ENCODE results near the gene DDX46.
"Not testable (repeated sequence)": the region's sequence is repeated elsewhere in the genome, so short reads cannot be mapped to it uniquely, and the experiment has no call there.

DDX46 gene

DNA sequence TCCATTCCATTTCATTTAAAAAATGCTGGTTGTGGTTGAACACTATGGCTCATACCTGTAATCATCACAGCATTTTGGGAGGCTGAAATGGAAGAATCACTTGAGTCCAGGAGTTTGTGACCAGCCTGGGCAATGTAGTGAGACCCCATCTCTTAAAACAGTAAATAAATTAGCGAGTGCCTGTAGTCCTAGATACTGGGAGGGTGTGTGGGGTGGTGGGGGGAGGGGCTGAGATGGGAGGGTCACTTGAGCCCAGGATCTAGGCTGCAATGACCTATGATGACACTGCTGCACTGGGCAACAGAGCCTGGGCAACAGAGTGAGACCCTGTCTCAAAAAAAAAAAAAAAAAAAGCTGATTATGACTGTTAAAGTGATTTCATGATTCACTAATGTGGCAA, 29.1 kb downstream of the DDX46 start:
- DNase-seq: no peak

DNA sequence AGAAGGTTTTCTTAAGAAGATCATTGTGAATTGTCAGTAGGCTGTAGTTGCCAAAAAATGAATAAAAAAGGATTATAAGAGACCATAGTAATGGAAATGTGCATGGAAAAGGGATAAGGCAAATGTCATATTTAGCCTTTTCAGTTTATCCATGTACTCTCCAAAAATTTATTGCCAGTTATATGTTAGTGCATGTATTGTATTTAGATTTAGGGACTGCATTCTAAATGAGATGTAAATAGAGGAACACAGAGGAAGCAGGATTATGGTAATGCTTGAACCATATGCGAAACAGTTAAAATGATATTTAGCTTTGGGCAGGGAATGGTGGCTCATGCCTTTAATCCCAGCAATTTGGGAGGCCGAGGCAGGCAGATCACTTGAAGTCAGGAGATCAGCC, 33.0 kb downstream of the DDX46 start:
- DNase-seq: no peak

DNA sequence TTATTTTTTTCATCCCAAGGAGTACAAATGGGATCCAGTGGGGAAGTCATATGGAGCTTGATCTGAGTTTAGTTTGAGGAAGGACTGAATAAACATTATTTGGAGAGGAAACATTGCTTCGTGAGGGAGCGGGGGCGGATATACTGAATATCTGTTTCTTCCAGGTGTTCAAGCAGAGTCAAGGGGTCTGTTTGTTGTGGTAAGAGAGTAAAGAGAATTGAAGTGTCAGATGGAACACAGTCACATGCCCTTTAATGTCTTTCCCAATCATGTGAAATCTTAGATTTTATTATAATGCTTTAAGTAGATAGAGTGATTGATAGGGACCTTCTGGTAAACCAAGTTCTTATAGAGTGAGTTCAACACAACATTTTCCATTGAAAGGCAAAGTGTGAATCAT, 33.7 kb downstream of the DDX46 start:
- no peak for DNase-seq

DNA sequence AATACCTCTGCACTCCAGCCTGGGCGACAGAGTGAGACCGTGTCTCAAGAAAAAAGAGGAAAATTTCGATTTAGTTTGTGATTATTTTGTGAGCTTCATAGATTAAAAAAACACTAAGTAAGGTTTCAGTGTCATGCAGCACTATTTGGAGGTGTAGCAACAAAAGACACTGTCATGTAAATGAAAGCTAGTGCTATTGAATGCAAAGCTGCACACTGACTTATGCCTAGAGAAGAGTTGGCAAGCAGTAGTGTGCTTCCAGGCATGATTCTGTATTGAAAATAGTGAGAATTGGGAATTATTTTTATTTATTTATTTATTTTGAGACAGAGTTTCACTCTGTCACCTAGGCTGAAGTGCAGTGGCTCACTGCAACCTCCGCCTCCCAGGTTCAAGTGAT, 34.5 kb downstream of the DDX46 start:
- no peak for DNase-seq

DNA sequence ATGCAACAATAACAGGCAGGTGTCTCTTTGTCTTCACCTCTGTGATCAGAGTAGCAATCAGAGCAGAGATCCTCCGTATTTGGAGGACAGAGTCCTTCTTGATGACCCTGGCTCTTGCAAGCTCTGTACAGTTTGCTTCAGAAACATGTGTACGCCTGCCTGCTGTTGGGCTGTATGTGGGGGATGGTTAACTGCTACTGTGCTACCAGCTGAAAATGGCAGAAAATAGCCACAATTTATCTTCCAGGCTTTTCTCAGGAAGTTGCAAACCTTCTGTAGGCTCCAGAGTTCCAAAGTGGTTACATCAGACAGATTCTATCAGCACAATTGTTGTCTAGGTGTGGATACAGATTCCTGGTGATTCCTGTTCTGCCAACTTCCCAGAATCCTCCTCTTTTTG, 35.5 kb downstream of the DDX46 start:
- no peak for DNase-seq

DNA sequence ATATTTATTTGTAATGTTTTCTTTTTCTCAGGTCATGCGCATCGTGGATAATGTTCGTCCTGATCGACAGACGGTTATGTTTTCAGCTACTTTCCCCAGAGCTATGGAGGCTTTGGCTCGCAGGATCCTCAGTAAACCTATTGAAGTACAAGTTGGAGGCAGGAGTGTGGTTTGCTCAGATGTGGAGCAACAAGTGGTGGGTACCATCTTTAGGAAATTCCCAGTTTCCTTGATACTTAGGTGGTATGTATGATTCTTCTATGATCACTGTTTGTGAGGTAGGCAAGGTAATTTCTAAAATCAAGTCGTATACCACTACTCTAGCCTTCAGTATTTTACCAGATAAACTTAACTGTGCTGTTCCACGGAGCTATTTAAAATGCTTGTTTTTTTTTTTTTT, 36.2 kb downstream of the DDX46 start:
- no peak for DNase-seq

DNA sequence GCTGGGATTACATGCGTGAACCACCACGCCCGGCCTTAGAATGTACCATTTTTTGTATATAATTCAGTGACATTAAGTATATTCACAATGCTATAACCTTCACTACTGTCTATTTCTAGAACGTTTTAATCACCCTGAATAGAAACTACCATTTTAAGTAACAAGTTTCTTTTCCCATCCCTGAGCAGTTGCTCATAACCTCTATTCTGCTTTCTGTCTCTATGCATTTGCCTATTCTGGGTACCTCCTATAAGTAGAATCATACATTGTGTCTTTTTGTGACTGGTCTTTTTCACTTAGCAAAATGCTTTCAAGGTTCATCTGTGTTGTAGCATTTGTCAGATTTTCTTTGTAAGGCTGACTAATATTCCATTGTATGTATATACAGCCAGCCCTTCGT, 39.9 kb downstream of the DDX46 start:
- no peak for DNase-seq

DNA sequence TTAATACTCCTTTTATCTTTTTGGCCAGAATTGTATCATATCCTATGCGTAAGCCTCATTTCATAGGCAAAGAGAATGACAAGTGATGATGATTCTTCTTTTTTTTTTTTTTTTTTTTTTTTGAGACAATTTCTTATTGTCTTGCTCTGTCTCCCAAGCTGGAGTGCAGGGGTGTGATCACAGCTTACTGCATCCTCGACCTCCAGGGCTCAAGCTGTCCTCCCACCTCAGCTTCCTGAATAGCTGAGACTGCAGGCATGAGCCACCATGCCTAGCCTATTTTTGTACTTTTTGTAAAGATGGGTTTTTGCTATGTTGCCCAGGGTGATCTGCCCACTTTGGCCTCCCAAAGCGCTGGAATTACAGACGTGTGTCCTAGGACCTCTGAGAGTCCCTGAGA, 45.2 kb downstream of the DDX46 start:
- no peak for DNase-seq

DNA sequence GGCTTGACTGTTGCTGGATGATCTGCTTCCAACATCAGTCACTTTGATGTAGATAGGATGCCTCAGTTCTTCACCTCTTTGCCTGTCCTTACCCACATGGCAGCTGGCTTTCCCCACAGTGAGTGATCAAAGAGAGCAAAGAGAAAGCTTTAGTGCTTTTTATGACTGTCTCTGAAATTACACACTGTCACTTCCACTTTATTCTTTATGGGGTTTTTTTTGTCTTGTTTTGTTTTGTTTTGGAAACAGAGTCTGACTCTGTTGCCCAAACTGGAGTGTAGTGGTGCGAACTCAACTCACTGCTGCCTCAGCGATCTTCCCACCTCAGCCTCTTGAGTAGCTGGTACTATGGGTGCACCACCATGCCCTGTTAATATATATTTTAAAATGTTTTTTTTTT, 54.8 kb downstream of the DDX46 start:
- DNase-seq: no peak

DNA sequence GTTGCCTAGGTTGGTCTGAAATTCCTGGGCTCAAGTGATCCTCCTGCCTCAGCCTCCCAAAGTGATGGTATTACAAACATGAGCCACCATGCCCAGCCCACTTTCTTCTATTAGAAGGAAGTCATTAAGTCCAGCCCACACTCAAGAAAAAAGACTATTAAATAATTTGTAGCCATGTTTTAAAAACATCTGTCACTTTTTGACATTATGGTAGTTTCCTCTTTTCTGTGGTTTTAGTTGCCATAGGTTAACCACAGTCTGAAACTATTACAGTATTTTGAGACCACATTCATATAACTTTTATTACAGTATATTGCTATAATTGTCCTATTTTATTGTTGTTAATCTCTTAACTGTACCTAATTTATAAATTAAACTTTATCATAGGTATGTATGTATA, 55.2 kb downstream of the DDX46 start:
- DNase-seq: no peak

DNA sequence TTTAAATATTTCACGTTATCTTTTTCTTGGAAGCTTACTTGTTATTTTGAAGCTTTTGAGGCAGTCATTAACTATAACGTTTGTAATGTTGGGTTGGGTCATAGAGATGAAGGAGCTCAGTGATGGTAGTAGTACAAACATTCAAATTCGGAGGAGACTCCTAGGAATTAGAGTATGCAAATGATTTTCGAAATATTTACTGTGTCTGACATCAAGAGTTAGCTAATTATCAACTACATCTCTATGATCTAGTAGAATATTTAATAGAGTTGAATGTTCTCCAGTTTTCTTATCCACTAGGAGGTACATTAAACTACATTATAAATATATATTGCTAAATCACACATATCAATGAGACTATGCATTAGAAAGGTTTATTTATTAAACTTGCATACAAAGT, 58.4 kb downstream of the DDX46 start:
- DNase-seq: no peak

DNA sequence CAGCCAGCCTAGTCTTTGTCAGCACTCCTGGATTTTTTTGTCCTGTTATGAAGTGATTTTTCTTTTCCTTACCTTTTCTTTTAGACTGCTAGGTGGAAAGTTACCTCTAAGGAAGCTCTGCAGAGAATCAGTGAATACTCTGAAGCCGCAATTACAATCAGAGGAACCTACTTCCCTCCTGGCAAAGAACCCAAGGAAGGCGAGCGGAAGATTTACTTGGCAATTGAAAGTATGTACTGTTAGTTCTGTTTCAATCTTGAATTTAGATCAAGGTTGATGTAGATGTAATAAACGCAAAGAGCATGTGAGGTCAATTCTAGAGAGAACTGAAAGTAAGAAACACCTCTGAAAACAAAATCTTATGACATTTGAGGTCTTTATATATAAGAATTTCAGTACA, 60.2 kb downstream of the DDX46 start:
- no peak for DNase-seq

DNA sequence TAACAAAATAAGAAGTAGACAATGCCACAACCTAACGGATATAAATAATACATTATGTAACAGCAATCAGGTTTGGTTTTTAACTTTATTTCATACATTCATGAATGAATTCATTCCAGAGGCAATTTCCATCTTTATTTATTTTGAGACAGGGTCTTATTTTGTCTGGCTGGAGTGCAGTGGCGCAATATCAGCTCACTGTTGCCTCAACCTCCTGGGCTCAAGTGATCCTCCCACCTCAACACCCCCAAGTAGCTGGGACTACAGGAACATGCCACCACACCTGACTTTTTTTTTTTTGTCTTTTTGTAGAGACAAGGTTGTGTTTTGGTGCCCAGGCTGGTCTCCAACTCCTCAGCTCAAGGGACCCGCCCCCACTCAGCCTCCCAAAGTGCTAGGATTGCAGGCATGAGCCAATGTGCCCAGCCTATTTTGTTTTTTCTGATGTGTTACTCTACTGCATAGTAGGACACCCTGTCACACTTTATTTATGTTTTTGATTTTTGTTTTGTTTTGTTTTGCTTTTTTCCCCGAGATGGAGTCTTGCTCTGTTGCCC, 60.9 kb downstream of the DDX46 start:
- no peak for DNase-seq

DNA sequence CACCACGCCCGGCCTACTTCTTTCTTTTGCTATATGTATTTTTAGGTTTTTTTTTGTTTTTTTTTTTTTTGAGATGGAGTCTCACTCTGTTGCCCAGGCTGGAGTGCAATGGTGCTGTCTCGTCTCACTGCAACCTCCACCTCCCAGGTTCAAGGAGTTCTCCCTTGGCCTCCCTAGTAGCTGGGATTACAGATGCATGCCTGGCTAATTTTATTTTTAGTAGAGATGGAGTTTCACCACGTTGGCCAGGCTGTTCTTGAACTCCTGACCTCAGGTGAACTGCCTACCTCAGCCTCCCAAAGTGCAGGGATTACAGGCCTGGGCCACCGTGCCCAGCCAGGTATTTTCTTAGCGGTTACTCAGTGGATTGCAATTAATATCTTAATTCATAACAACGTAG, 63.3 kb downstream of the DDX46 start:
- no peak for DNase-seq

DNA sequence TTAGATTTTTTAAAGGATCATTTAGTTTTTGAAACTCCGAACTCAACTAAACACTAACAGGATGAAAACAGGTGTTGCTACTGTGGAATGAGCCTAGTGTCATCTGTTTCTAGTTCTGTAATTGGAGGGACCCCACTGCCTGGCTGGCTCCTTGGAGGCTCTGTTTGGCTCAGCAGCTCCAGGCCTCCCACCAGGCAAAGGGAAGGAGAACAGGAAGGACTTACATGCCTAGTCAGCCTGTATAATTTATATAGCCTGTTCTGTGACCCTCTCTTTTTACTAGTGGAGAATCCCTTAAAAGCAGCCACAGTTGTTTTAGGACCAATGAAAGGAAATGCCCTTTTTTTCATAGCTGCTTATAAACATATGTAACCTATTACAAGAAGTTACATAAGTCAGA, 66.1 kb downstream of the DDX46 start:
- DNase-seq: no peak

DNA sequence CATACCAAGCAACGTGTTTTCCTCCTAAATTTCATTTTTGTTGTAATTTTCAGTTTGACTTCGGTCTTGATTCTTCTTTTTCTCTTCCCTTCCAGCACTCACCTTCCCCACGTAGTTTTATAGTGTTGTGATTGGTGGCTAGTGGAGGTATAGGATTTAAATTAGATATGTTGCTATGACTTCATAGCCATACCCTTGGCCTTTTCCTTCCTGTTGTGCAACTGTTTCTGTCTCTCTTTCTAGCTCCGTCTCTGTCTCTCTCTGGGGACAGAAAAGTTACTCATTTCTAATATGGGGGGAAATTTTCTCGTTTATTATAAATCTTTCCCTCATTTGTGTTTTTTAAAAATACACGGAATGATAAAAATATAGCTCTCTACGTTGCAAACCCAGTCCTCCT, 66.6 kb downstream of the DDX46 start:
- no peak for DNase-seq

DNA sequence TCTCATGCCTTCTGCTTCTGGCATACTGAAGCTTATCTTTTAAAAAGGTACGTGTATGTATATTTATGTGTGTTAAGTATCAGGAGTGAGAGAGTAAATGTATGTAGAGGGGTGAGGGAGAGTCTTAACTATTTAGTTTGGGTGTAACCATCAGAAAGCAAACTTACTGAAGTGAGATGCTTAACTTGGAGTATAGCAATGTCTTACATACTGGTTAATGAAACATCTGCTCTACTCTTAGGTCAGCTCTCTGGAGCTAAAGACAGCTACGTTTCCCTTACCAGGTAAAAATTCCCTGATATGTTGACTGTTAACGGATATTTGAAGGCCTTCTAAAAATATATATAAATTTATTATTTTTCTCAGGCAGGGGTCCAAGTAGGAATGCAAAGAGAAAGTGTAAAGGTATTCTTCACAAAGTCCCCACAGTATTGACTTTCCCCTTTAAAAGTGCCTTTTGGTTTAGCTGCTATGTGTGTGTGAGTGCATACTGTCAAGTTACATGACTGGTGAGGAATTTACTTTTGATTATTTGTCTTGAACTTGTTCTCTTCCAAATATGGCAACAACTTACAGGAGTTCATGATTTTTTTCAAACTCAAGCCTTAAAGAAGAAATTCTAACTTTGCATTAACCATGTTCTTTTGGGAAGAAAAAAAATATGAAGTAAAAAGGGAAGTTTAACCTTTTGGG, 74.9 kb downstream of the DDX46 start:
- DNase-seq: no peak

DNA sequence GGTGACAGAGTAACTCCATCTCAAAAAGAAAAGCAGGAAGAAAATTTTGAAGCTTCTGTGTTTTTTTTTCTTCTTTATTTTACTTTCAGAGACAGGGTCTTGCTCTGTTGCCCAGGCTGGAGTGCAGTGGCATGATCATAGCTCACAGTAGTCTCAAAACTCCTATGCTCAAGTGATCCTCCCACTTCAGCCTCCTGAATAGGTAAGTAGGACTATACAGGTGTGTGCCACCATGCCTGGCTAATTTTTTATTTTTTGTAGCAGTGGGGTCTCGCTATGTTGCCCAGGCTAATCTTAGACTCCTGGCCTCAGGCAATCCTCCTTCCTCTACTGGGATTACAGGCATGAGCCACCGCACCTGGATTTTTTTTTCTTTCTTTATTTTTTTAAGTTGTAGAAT, 77.0 kb downstream of the DDX46 start:
- DNase-seq: no peak

DNA sequence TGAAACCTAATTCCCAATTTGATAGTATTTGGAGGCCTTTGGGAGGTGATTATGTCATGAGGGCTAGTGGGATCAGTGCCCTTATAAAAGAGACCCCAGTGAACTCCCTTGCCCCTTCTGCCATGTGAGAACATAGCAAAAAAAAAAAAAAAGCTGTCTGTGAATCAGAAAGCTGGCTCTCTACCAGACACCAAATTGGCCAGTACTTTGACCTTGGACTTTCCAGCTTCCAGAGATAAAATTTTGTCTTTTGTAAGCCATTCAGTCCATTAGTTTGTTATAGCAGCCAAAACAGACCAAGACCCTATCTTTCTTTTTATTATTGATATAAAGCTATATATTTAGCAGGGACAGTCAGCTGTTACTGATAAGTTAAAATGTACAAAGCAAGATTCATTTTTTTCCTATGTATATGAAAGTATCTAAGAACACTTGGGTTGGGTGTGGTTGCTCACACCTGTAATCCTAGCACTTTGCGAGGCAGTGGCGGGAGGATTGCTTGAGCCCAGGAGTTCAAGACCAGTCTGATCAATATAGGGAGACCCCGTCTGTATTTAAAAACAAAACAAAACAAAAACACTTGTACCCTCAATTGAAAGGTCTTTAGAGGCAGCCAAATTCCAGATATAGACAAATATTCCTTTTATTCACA, 79.1 kb downstream of the DDX46 start:
- DNase-seq: no peak

DNA sequence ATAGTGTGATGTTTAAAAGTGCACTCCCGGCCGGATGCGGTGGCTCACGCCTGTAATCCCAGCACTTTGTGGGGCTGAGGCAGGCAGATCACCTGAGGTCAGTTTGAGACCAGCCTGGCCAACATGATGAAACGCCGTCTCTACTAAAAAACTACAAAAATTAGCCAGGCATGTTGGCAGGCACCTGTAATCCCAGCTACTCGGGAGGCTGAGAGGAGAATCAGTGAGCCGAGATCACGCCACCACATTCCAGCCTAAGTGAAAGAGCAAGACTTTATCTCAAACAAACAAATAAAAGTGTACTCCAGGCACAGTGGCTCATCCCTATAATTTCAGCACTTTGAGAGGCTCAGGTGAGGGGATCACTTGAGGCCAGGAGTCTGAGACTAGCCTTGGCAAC, 79.8 kb downstream of the DDX46 start:
- not testable (repeated sequence) for DNase-seq

DNA sequence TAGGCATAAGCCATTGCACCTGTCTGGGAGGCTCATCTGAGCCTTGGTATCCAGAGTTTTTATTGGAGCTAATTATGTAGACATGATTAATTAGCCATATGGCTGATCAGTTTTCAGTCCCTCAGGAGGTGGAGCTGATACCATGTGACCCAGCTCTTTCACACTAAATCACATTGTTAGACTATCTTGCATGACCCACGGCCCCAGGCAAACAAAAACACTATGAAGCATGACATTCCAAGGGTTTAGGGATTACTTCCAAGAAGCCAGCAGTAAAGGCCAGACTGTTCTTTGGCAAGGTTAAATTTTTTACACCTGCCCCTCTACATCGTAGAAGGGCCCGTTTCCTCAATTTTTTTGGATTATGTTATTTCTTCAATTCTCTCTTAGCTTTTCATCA, 82.2 kb downstream of the DDX46 start:
- DNase-seq: no peak

DNA sequence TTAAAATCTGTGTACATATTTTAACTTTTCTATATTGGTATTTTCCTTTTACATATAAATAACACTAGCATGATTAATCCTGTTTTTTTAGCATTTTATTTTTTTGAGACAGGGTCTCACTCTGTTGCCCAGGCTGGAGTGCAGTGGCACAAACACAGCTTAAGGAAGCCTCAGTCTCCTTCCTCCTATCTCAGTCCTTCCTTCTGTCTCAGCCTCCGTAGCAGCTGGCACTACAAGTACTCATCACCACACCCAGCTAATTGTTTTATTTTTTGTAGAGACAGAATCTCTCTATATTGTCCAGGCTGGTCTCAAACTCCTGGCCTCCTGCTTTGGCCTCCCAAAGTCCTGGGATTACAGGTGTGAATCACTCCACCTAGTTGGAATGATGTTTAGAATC, 85.7 kb downstream of the DDX46 start:
- no peak for DNase-seq

DNA sequence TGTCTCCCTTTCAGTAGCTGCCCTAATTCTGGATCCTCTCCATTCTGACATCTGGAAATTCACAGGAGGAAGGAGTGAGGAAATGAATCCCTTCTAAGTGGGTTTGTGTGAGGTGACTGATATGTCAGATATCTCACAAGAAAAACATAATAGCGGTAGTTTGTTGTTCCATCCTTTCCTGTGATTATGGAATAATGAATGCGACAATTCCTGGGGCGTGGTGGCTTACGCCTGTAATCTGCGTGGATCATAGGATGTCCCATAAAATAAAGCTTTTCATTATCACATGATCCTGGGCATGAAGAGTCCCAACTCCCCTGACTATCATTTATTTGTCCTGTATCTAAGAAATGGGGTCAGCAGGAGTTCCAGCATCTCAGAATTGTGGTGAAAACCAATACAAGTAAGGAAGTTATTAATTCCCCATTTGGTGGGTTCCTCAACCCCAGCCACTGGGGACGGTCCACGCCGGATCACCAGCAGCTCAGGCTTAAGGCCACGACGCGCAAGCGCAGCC, 86.8 kb downstream of the DDX46 start:
- DNase-seq: no peak

DNA sequence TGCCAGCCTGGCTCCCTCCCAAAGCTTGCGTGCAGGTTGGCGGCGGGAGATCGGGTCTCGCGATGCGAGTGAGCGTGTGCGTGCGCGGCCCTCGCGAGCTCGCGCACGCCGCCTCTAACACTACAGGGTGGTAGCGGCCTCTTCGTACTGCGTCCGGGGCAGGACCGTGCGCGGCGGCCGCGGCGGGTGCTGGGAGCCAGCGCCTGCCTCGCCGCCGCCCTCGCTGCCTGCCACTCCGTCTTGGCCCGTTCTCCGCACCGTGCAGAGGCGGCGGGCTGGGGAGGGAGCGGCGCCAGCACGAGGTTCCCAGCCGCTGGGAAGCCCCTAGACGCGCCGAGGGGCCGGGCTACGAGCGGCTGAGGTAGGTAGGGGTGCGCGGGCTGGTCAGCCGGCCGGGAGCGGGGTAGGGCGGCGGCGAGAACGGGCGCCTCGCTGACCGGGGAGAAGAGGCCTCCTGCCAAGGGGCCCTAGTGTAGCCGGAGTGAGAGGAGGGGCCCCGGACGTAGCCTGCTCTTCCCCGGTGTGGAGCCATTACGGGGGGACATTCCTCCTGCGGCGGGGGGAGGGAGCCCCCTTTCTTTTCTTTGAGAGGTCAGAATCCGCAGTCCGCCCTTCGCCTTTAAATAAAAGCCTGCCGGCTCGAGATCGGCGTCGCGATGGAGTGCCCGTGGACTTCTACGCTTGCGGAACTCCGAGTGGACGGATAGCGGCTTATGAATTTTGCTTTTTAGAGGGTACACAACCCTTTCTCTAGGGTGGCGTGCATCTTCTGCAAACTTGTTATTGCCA, 87.5 kb downstream of the DDX46 start, which contains the start of gene C5orf24:
TSS of gene C5orf24 (plus strand) at position 117 of the 789 bp plus-strand sequence. CDS start 8,933 bp downstream, outside the sequence.
- peak; percentile 69 to 80 for DNase-seq
